ENCODE results near the gene LENG1. TPM values are rescaled to one million over a fixed set of nuclear protein-coding genes. Genes with fewer than 3 reads are reported as not detected.

Gene LENG1
- total RNA-seq, 2 experiments from 2014 or later = 3.3 to 4.0 TPM

GRCh38 chr19:54147676-54148075 is 11.8 kb downstream of the LENG1 start:
- ATAC-seq (no peak), DNase-seq (no peak)
- ChIA-PET CTCF (no interaction called here), POLR2A (interaction anchor here (0.9 to 1.7 kb wide), 4 partner anchors 8 to 53 kb away, joined by 3 to 4 read pairs (median 3); partner anchors contain the start of genes CNOT3, PRPF31, RPS9 and TFPT)
- Mint-ChIP-seq H3K27me3 (no peaks in the 10 kb centered on the region), H3K9me3 (no peaks in the 10 kb centered on the region), H3K4me3 (no peak overlapping the region), H3K4me1 (ENCODE audit: low read depth) (no peaks in the 10 kb centered on the region), H3K36me3 (ENCODE audit: low read depth) (peaks cover 53% of the 10 kb centered on the region), H3K27ac (no peak overlapping the region)
- no peak for TF ChIP-seq CTCF (IDR thresholded peaks at IDR 0.05)
- intact Hi-C loops (cut with micrococcal nuclease) = no loop called here

- DNase-seq (no peak), ATAC-seq (no peak)
- Mint-ChIP-seq H3K27me3 (no peaks in the 10 kb centered on the region), H3K4me3 (no peak overlapping the region), H3K4me1 (ENCODE audit: low read depth) (peaks cover 11% of the 10 kb centered on the region), H3K9me3 (no peaks in the 10 kb centered on the region), H3K27ac (no peak overlapping the region), H3K36me3 (ENCODE audit: low read depth) (peaks cover 43% of the 10 kb centered on the region)
- ChIA-PET POLR2A (no interaction called here), CTCF (no interaction called here)
- intact Hi-C loops (cut with micrococcal nuclease) = no loop called here
- TF ChIP-seq CTCF (IDR thresholded peaks at IDR 0.05) = no peak
These were observed 13.9 kb downstream of the LENG1 start for GRCh38 chr19:54145541-54146158.

GRCh38 chr19:54142166-54142780 is 17.2 kb downstream of the LENG1 start:
- no peaks in the 10 kb centered on the region for H3K9me3 Mint-ChIP-seq
- ChIA-PET POLR2A (interaction anchor here (1.2 to 2.3 kb wide), 2 partner anchors 10 to 11 kb away, joined by 3 to 10 read pairs; no protein-coding TSS in a partner anchor), CTCF (interaction anchor here (1.2 kb wide), 1 partner anchor 18 kb away, joined by 3 read pairs; the partner anchor contains the start of gene LENG1)
- DNase-seq (no peak), ATAC-seq (no peak)
- H3K27ac Mint-ChIP-seq = peak overlapping the region; percentile 4
- no peak for TF ChIP-seq CTCF (IDR thresholded peaks at IDR 0.05)
- H3K4me1 Mint-ChIP-seq (ENCODE audit: low read depth) = peaks cover 32% of the 10 kb centered on the region
- peaks cover 40% of the 10 kb centered on the region for H3K36me3 Mint-ChIP-seq (ENCODE audit: low read depth)
- no peak overlapping the region for H3K4me3 Mint-ChIP-seq
- intact Hi-C loops (cut with micrococcal nuclease) = no loop called here
- H3K27me3 Mint-ChIP-seq = no peaks in the 10 kb centered on the region

- H3K4me3 Mint-ChIP-seq = no peak overlapping the region
- intact Hi-C loops (cut with micrococcal nuclease) = no loop called here
- ATAC-seq = no peak
- TF ChIP-seq CTCF (IDR thresholded peaks at IDR 0.05) = no peak
- POLR2A ChIA-PET = interaction anchor here (1.2 to 5.5 kb wide), 2 partner anchors 11 to 26 kb away, joined by 3 to 29 read pairs; partner anchors contain the start of genes PRPF31 and TFPT
- no peak overlapping the region for H3K27ac Mint-ChIP-seq
- CTCF ChIA-PET = no interaction called here
- no peaks in the 10 kb centered on the region for H3K27me3 Mint-ChIP-seq
- H3K9me3 Mint-ChIP-seq = no peaks in the 10 kb centered on the region
- H3K4me1 Mint-ChIP-seq (ENCODE audit: low read depth) = peaks cover 36% of the 10 kb centered on the region
- H3K36me3 Mint-ChIP-seq (ENCODE audit: low read depth) = peaks cover 33% of the 10 kb centered on the region
- no peak for DNase-seq
These were observed 18.2 kb downstream of the LENG1 start for GRCh38 chr19:54141356-54141755.
